H1 (cell line): ENCODE measurements around the gene SLC1A3. TPM values are rescaled to one million over a fixed set of nuclear protein-coding genes. Genes with fewer than 3 reads are reported as not detected.

Source experiments
- ATF3 ChIP-seq: IDR thresholded peaks from 2 replicates; pipeline ENCODE4 v1.6.1; 2011; ENCODE audit warnings: low read depth, mild to moderate bottlenecking, low read length; ENCODE audit not compliant: insufficient read depth
- GABPA ChIP-seq: IDR thresholded peaks from 2 replicates; pipeline ENCODE4 v1.6.1; 2011; ENCODE audit warnings: mild to moderate bottlenecking, low read length, moderate library complexity, borderline replicate concordance; ENCODE audit not compliant: insufficient read depth
- NANOG ChIP-seq: IDR thresholded peaks from 2 replicates; pipeline ENCODE4 v1.6.1; 2011; ENCODE audit warnings: low read length, low read depth, mild to moderate bottlenecking, inconsistent platforms; ENCODE audit not compliant: insufficient read depth, poor library complexity, severe bottlenecking
- polyA plus RNA-seq, 7 experiments: library from polyadenylated mRNA; depleted of rRNA in 3 of 7; stranded (reverse) in 5 of 7; unstranded in 2 of 7; fragments of >200 nt in 5 of 7; fragments of 200-250 nt in 2 of 7; gene quantifications; 1 replicate in 5 of 7; 2 replicates in 1 of 7; 4 replicates in 1 of 7; pipeline versions ENCODE4 v1.2.1 to v1.2.3, GENCODE V29; 2011 to 2013; ENCODE audit warnings: missing spikeins in 2 of 7, mixed read lengths in 2 of 7
- total RNA-seq: library from RNA; stranded (reverse); fragmentation: NEBNext Ultra II Directional; extraction: Animal tissue kit (Norgen Biotek cat#: 25700); gene quantifications from 2 replicates; pipeline ENCODE4 v1.2.1, GENCODE V29; 2021

The SLC1A3 gene
- total and polyA plus RNA-seq, 2 of the 8 experiments (the other 6 are each of a cell fraction or from before 2014, with no cell fraction given) = 26.7 to 35.3 TPM

- TF ChIP-seq ATF3 (peak; percentile 16; the same call in 1 of the 2 replicates), NANOG (no peak), GABPA (no peak)
Observed at GRCh38 chr5:36724467-36725332, 118.3 kb downstream of the SLC1A3 start (continued).
